KMS-11 (cell line): ENCODE results near the gene TRPM8.

Experiments
- H2AFZ ChIP-seq: fragments of 200-600 bp; sonication (generic); 2 replicates; pipeline ENCODE4 v1.6.1; 2016; ENCODE audit warnings: antibody characterized with exemption, mixed run types, low read depth
- H3K27ac ChIP-seq: fragments of 200-600 bp; sonication (generic); 2 replicates; pipeline ENCODE4 v1.6.1; 2016; ENCODE audit warnings: mild to moderate bottlenecking, mixed run types
- H3K27me3 ChIP-seq: fragments of 200-600 bp; sonication (generic); 2 replicates; pipeline ENCODE4 v1.6.1; 2017; ENCODE audit warnings: mild to moderate bottlenecking, low read depth, mixed run types, moderate library complexity; ENCODE audit not compliant: insufficient read depth
- H3K36me3 ChIP-seq: fragments of 200-600 bp; sonication (generic); 2 replicates; pipeline ENCODE4 v1.6.1; 2017; ENCODE audit warnings: mild to moderate bottlenecking, mixed run types; ENCODE audit not compliant: insufficient read depth
- H3K4me1 ChIP-seq: fragments of 200-600 bp; sonication (generic); 2 replicates; pipeline ENCODE4 v1.6.1; 2016; ENCODE audit warnings: mild to moderate bottlenecking, low read depth, mixed run types; ENCODE audit not compliant: poor library complexity, severe bottlenecking
- H3K4me2 ChIP-seq: fragments of 200-600 bp; sonication (generic); 2 replicates; pipeline ENCODE4 v1.7.0; 2016; ENCODE audit warnings: mild to moderate bottlenecking, mixed run types
- H3K4me3 ChIP-seq: fragments of 200-600 bp; sonication (generic); IDR thresholded peaks from 2 replicates; pipeline ENCODE4 v1.6.1; 2017; ENCODE audit warnings: low read depth, low read length, mixed read lengths; ENCODE audit not compliant: insufficient read depth
- H3K79me2 ChIP-seq: fragments of 200-600 bp; sonication (generic); 2 replicates; pipeline ENCODE4 v1.6.1; 2016; ENCODE audit warnings: low read depth, mixed run types; ENCODE audit not compliant: insufficient read depth
- H3K9ac ChIP-seq: fragments of 200-600 bp; sonication (generic); 2 replicates; pipeline ENCODE4 v1.6.1; 2016; ENCODE audit warnings: mild to moderate bottlenecking, mixed run types
- H4K20me1 ChIP-seq: fragments of 200-600 bp; sonication (generic); 2 replicates; pipeline ENCODE4 v1.6.1; 2016; ENCODE audit warnings: mild to moderate bottlenecking, mixed run types; ENCODE audit not compliant: insufficient read depth
- CTCF ChIP-seq: fragments of 200-600 bp; sonication (generic); conservative IDR thresholded peaks from 2 replicates; pipeline ENCODE4 v1.6.1; 2017; ENCODE audit warnings: low read depth, mild to moderate bottlenecking, antibody characterized with exemption, low read length, moderate library complexity, mixed read lengths

Gene TRPM8

GRCh38 chr2:234044157-234044556 lies 127.0 kb downstream of the TRPM8 start:
- Histone ChIP-seq H3K27me3 (no peaks in the 10 kb centered on the region), H3K4me2 (no peak overlapping the region)

GRCh38 chr2:234046521-234046920 lies 129.3 kb downstream of the TRPM8 start:
- H3K4me1 ChIP-seq, result no peaks in the 10 kb centered on the region
- no peaks in the 10 kb centered on the region for H3K79me2 ChIP-seq
- no peak for TF ChIP-seq CTCF

More at GRCh38 chr2:234044157-234044556, 127.0 kb downstream of the TRPM8 start:
- no peak for TF ChIP-seq CTCF
- Histone ChIP-seq H3K9ac (no peak overlapping the region), H3K4me1 (no peaks in the 10 kb centered on the region), H3K36me3 (no peaks in the 10 kb centered on the region), H3K4me3 (no peak overlapping the region), H2AFZ (no peak overlapping the region), H4K20me1 (no peaks in the 10 kb centered on the region), H3K79me2 (no peaks in the 10 kb centered on the region), H3K27ac (no peak overlapping the region)

GRCh38 chr2:234047361-234047760 lies 130.2 kb downstream of the TRPM8 start:
- Histone ChIP-seq H3K9ac (no peak overlapping the region), H4K20me1 (no peaks in the 10 kb centered on the region), H3K36me3 (no peaks in the 10 kb centered on the region), H3K79me2 (no peaks in the 10 kb centered on the region), H3K4me1 (no peaks in the 10 kb centered on the region), H2AFZ (no peak overlapping the region), H3K27ac (no peak overlapping the region), H3K4me2 (no peak overlapping the region), H3K27me3 (no peaks in the 10 kb centered on the region), H3K4me3 (no peak overlapping the region)
- TF ChIP-seq CTCF, result no peak

More at GRCh38 chr2:234046521-234046920, 129.3 kb downstream of the TRPM8 start:
- Histone ChIP-seq H2AFZ (no peak overlapping the region), H3K9ac (no peak overlapping the region), H3K36me3 (no peaks in the 10 kb centered on the region), H3K4me2 (no peak overlapping the region), H3K4me3 (no peak overlapping the region), H3K27me3 (no peaks in the 10 kb centered on the region), H3K27ac (no peak overlapping the region), H4K20me1 (no peaks in the 10 kb centered on the region)

GRCh38 chr2:234048049-234048448 lies 130.9 kb downstream of the TRPM8 start:
- Histone ChIP-seq H3K27me3 (no peaks in the 10 kb centered on the region), H3K36me3 (no peaks in the 10 kb centered on the region), H3K4me2 (no peak overlapping the region), H3K4me1 (no peaks in the 10 kb centered on the region), H2AFZ (no peak overlapping the region), H3K9ac (no peak overlapping the region), H3K4me3 (no peak overlapping the region), H4K20me1 (no peaks in the 10 kb centered on the region), H3K27ac (no peak overlapping the region), H3K79me2 (no peaks in the 10 kb centered on the region)
- no peak for TF ChIP-seq CTCF
